ENCODE data around the gene NAV1. TPM values are rescaled to one million over a fixed set of nuclear protein-coding genes. Genes with fewer than 3 reads are reported as not detected.

NAV1 gene
- total and polyA plus RNA-seq, 4 donors, result 1.1 to 2.0 (median 1.3) TPM

GRCh38 chr1:201563406-201563780 lies 24.5 kb downstream of the NAV1 start:
- WGBS, result 88% methylated on average over 2 of the region's 2 CpGs
- Histone ChIP-seq H3K4me1 (ENCODE audit: control insufficient read depth in 4 of 4, insufficient read depth in 4 of 4, low read length in 3 of 4) (no peaks in the 10 kb centered on the region), H3K36me3 (ENCODE audit: control insufficient read depth in 4 of 4, insufficient read depth in 3 of 4, low read depth in 1 of 4, low read length in 3 of 4) (no peaks in the 10 kb centered on the region), H3K4me3 (ENCODE audit: low read depth in 1 of 3, low read length in 3 of 3) (no peak overlapping the region), H3K27ac (ENCODE audit: low read depth in 1 of 2, low read length in 2 of 2) (no peak overlapping the region), H3K9me3 (ENCODE audit: control insufficient read depth in 4 of 4, low read length in 3 of 4) (no peaks in the 10 kb centered on the region), H3K27me3 (ENCODE audit: control insufficient read depth in 4 of 4, insufficient read depth in 4 of 4, low read length in 3 of 4) (no peaks in the 10 kb centered on the region), H3K9ac (ENCODE audit: low read depth in 1 of 2, low read length in 2 of 2) (no peak overlapping the region)
- DNase-seq (ENCODE audit: low spot score), result no peak
- TF ChIP-seq HNF4A (conservative IDR thresholded peaks at IDR 0.05), result no peak
- TF ChIP-seq ZBTB33 (IDR thresholded peaks at IDR 0.05), result no peak
- no peak for TF ChIP-seq REST (IDR thresholded peaks at IDR 0.05)
- no peak for TF ChIP-seq FOXA1 (IDR thresholded peaks at IDR 0.05)
- TF ChIP-seq EGR1 (IDR thresholded peaks at IDR 0.05; ENCODE audit: low read depth in 2 of 2), result no peak
- no peak for TF ChIP-seq TAF1 (conservative IDR thresholded peaks at IDR 0.05)
- TF ChIP-seq RXRA (IDR thresholded peaks at IDR 0.05), result no peak
- TF ChIP-seq ATF3 (IDR thresholded peaks at IDR 0.05), result no peak
- no peak for TF ChIP-seq NR2F2 (IDR thresholded peaks at IDR 0.05)
- no peak for TF ChIP-seq YY1 (IDR thresholded peaks at IDR 0.05)
- no peak for TF ChIP-seq RAD21 (IDR thresholded peaks at IDR 0.05)
- TF ChIP-seq FOXA2 (IDR thresholded peaks at IDR 0.05), result no peak
- TF ChIP-seq GABPA (IDR thresholded peaks at IDR 0.05 in 1 of 2, conservative IDR thresholded peaks at IDR 0.05 in 1 of 2), result no peak
- no peak for TF ChIP-seq CTCF (IDR thresholded peaks at IDR 0.05; ENCODE audit: low read depth, low read length, missing input control)

GRCh38 chr1:201563941-201564340 lies 25.0 kb downstream of the NAV1 start:
- 86% methylated on average over 3 of the region's 3 CpGs for WGBS
- no peaks in the 10 kb centered on the region for H3K9me3 ChIP-seq (ENCODE audit: control insufficient read depth in 4 of 4, low read length in 3 of 4)
- H3K4me3 ChIP-seq (ENCODE audit: low read depth in 1 of 3, low read length in 3 of 3), result no peak overlapping the region
- H3K9ac ChIP-seq (ENCODE audit: low read depth in 1 of 2, low read length in 2 of 2), result no peak overlapping the region
- H3K4me1 ChIP-seq (ENCODE audit: control insufficient read depth in 4 of 4, insufficient read depth in 4 of 4, low read length in 3 of 4), result no peaks in the 10 kb centered on the region
- no peaks in the 10 kb centered on the region for H3K27me3 ChIP-seq (ENCODE audit: control insufficient read depth in 4 of 4, insufficient read depth in 4 of 4, low read length in 3 of 4)
- no peak overlapping the region for H3K27ac ChIP-seq (ENCODE audit: low read depth in 1 of 2, low read length in 2 of 2)
- TF ChIP-seq HNF4A (conservative IDR thresholded peaks at IDR 0.05), result no peak
- no peak for TF ChIP-seq GABPA (IDR thresholded peaks at IDR 0.05 in 1 of 2, conservative IDR thresholded peaks at IDR 0.05 in 1 of 2)
- no peak for TF ChIP-seq ATF3 (IDR thresholded peaks at IDR 0.05)
- TF ChIP-seq EGR1 (IDR thresholded peaks at IDR 0.05; ENCODE audit: low read depth in 2 of 2), result no peak
- TF ChIP-seq NR2F2 (IDR thresholded peaks at IDR 0.05), result no peak
- DNase-seq (ENCODE audit: low spot score), result no peak
- H3K36me3 ChIP-seq (ENCODE audit: control insufficient read depth in 4 of 4, insufficient read depth in 3 of 4, low read depth in 1 of 4, low read length in 3 of 4), result no peaks in the 10 kb centered on the region
